Measurements from ENCODE around the gene MIER2.
"Not testable (repeated sequence)": the region's sequence is repeated elsewhere in the genome, so short reads cannot be mapped to it uniquely, and the experiment has no call there.

The MIER2 gene

GRCh38 chr19:355536-355935 is 10.9 kb upstream of the MIER2 start:
- not testable (repeated sequence) for DNase-seq

- no peak for DNase-seq
These were observed 10.5 kb upstream of the MIER2 start for GRCh38 chr19:355134-355533.

- DNase-seq: no peak
These were observed 7.5 kb upstream of the MIER2 start for GRCh38 chr19:351976-352625.

GRCh38 chr19:347946-348861 is 3.6 kb upstream of the MIER2 start:
- no peak for DNase-seq

- DNase-seq: no peak
These were observed 804 bp upstream of the MIER2 start for GRCh38 chr19:345320-345879.

- DNase-seq: peak; percentile 23
These were observed 513 bp downstream of the MIER2 start for GRCh38 chr19:343941-344624.

- no peak for DNase-seq
These were observed 1.1 kb downstream of the MIER2 start for GRCh38 chr19:343451-343931.

- DNase-seq: peak; percentile 81
These were observed 1.7 kb downstream of the MIER2 start for GRCh38 chr19:342801-343421.

- no peak for DNase-seq
These were observed 2.5 kb downstream of the MIER2 start for GRCh38 chr19:342128-342455.

- DNase-seq: no peak
These were observed 3.0 kb downstream of the MIER2 start for GRCh38 chr19:341386-342127.

- DNase-seq: no peak
These were observed 3.8 kb downstream of the MIER2 start for GRCh38 chr19:340620-341385.

- DNase-seq: no peak
These were observed 5.2 kb downstream of the MIER2 start for GRCh38 chr19:339262-339887.

- DNase-seq: peak; percentile 31
These were observed 6.2 kb downstream of the MIER2 start for GRCh38 chr19:338421-338820.

- no peak for DNase-seq
These were observed 8.5 kb downstream of the MIER2 start for GRCh38 chr19:336067-336614.

- no peak for DNase-seq
These were observed 9.0 kb downstream of the MIER2 start for GRCh38 chr19:335486-336066.

- no peak for DNase-seq
These were observed 9.5 kb downstream of the MIER2 start for GRCh38 chr19:335072-335471.

- no peak for DNase-seq
These were observed 10.1 kb downstream of the MIER2 start for GRCh38 chr19:334296-335071.

- DNase-seq: no peak
These were observed 14.1 kb downstream of the MIER2 start for GRCh38 chr19:330503-330902.

- no peak for DNase-seq
These were observed 14.7 kb downstream of the MIER2 start for GRCh38 chr19:329876-330275.

All from inflammatory macrophage treated with lipopolysaccharide for 4 hours (primary cell).